Thyroid gland (tissue), 4 donors: ENCODE data around the gene CTIF. TPM values are rescaled to one million over a fixed set of nuclear protein-coding genes. Genes with fewer than 3 reads are reported as not detected.

Experiments used
- DNase-seq, 2 donors: peaks; one replicate each; pipeline ENCODE4 v3.0.0-alpha.2; 2019
- H3K27ac ChIP-seq, 3 donors: fragments of 200-600 bp; sonication (generic); 1 replicate in 2 of 3; 2 replicates in 1 of 3; pipeline ENCODE4 v1.5.1; 2016 to 2019; ENCODE audit warnings: mild to moderate bottlenecking in 1 of 3, moderate library complexity in 1 of 3
- H3K27me3 ChIP-seq: fragments of 200-600 bp; sonication (generic); one replicate; pipeline ENCODE4 v1.5.1; 2019
- H3K36me3 ChIP-seq, 2 donors: fragments of 200-600 bp; sonication (generic); one replicate each; pipeline ENCODE4 v1.5.1; 2016 to 2019
- H3K4me1 ChIP-seq, 2 donors: fragments of 200-600 bp; sonication (generic); one replicate each; pipeline ENCODE4 v1.5.1; 2017 to 2019
- H3K4me3 ChIP-seq, 3 donors: fragments of 200-600 bp; sonication (generic); replicated peaks in 1 of 3; 1 replicate in 2 of 3; 2 replicates in 1 of 3; pipeline ENCODE4 v1.5.1; 2016; ENCODE audit warnings: mild to moderate bottlenecking in 1 of 3
- H3K9me3 ChIP-seq: fragments of 200-600 bp; sonication (generic); one replicate; pipeline ENCODE4 v1.5.1; 2017
- POLR2A ChIP-seq, 2 donors: fragments of 450-650 bp; IDR thresholded peaks; one replicate each; pipeline ENCODE4 v1.6.1; 2017; ENCODE audit warnings: antibody characterized with exemption in 2 of 2, mild to moderate bottlenecking in 2 of 2, moderate library complexity in 1 of 2
- WGBS, 2 donors: methylation state at CpG; one replicate each; pipeline ENCODE4 v1.1.5; 2017; 5-methylcytosine and 5-hydroxymethylcytosine counted together
- intact Hi-C: fragments of 100-400 bp; cut with DNase I; formaldehyde crosslinking; loops from one replicate; pipeline ENCODE4 v1.15.1; 2023
- total RNA-seq, 4 donors: library from RNA; depleted of rRNA; stranded (reverse); fragments of >200 nt; gene quantifications; one replicate each; pipeline ENCODE4 v1.2.3, GENCODE V29; 2016
- TF ChIP-seq, protein P1 (sequence below), 6 experiments: fragments of 200-600 bp in 3 of 6; fragments of 450-650 bp in 3 of 6; sonication (generic) in 3 of 6; IDR thresholded peaks; one replicate each; pipeline ENCODE4 v1.5.1; 2016 to 2019; ENCODE audit warnings: antibody characterized with exemption in 6 of 6, mild to moderate bottlenecking in 2 of 6, inconsistent platforms in 1 of 6, moderate library complexity in 1 of 6

Gene CTIF
- total RNA-seq, 4 donors from 2014 or later = 18.7 to 29.8 (median 23.6) TPM

- 73 to 80% methylated on average over 2 of the region's 2 CpGs for WGBS, 2 donors
- no peak for DNase-seq
- H3K27ac ChIP-seq = no peak overlapping the region
These were observed 188.8 kb downstream of the CTIF start for GRCh38 chr18:48727681-48728080.

DNA sequence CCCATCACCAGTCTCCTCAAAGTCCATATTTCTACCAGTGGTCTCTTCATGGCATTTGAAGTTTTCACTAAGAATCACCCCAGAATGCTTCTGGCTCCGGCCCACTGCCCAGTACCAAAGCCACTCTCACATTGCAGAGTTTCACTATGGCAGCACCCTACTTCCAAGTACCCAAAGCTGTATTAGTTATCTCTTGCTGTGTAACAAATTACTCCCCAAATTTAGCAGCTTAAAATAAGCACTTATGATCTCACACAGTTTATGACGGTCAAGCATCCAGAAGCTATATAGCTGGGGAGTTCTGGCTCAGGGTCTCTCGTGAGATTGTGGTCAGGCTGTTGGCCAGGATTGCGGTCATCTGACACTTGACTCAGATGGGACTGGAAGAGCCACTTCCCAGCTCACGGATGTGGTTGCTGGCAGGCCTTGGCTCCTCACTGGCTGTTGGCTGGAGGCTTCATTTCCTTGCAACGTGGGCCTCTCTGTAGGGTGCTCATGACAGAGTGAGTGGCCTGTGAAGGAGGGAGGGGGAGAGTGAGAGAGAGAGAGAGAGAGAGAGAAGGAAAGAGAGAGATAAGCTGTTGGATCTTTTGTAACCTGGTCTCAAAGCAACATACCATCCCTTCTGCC, 189.5 kb downstream of the CTIF start:
- peak; percentile 16 to 34 for DNase-seq
- WGBS, 2 donors = 36 to 43% methylated on average over 6 of the region's 6 CpGs
- no peaks in the 10 kb centered on the region for H3K36me3 ChIP-seq
- H3K4me3 ChIP-seq = no peak overlapping the region
- H3K27me3 ChIP-seq = no peaks in the 10 kb centered on the region
- H3K27ac ChIP-seq = no peak overlapping the region
- TF ChIP-seq, protein P1, sequence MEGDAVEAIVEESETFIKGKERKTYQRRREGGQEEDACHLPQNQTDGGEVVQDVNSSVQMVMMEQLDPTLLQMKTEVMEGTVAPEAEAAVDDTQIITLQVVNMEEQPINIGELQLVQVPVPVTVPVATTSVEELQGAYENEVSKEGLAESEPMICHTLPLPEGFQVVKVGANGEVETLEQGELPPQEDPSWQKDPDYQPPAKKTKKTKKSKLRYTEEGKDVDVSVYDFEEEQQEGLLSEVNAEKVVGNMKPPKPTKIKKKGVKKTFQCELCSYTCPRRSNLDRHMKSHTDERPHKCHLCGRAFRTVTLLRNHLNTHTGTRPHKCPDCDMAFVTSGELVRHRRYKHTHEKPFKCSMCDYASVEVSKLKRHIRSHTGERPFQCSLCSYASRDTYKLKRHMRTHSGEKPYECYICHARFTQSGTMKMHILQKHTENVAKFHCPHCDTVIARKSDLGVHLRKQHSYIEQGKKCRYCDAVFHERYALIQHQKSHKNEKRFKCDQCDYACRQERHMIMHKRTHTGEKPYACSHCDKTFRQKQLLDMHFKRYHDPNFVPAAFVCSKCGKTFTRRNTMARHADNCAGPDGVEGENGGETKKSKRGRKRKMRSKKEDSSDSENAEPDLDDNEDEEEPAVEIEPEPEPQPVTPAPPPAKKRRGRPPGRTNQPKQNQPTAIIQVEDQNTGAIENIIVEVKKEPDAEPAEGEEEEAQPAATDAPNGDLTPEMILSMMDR (IDR thresholded peaks at IDR 0.05) = no peak
- TF ChIP-seq POLR2A (IDR thresholded peaks at IDR 0.05) = no peak
- H3K9me3 ChIP-seq = no peaks in the 10 kb centered on the region
- H3K4me1 ChIP-seq = peaks cover 0 to 2% of the 10 kb centered on the region in 2 donors
- intact Hi-C loops = no loop called here

More at GRCh38 chr18:48727681-48728080, 188.8 kb downstream of the CTIF start:
- Histone ChIP-seq H3K9me3 (no peaks in the 10 kb centered on the region), H3K36me3 (no peaks in the 10 kb centered on the region), H3K27me3 (no peaks in the 10 kb centered on the region), H3K4me3 (no peak overlapping the region), H3K4me1 (no peaks in the 10 kb centered on the region)
- no peak for TF ChIP-seq POLR2A (IDR thresholded peaks at IDR 0.05)
- TF ChIP-seq, protein P1 (IDR thresholded peaks at IDR 0.05) = no peak
- intact Hi-C loops = no loop called here

- TF ChIP-seq POLR2A (IDR thresholded peaks at IDR 0.05) = no peak
- TF ChIP-seq, protein P1 (IDR thresholded peaks at IDR 0.05) = no peak
- Histone ChIP-seq H3K36me3 (no peaks in the 10 kb centered on the region), H3K27ac (no peak overlapping the region), H3K27me3 (no peaks in the 10 kb centered on the region), H3K9me3 (no peaks in the 10 kb centered on the region), H3K4me1 (peaks cover 0 to 9% of the 10 kb centered on the region in 2 donors), H3K4me3 (no peak overlapping the region)
- DNase-seq = no peak
- WGBS, 2 donors = 86 to 93% methylated on average over 8 of the region's 8 CpGs
- intact Hi-C loops = no loop called here
These were observed 190.6 kb downstream of the CTIF start for GRCh38 chr18:48729404-48729803.

DNA sequence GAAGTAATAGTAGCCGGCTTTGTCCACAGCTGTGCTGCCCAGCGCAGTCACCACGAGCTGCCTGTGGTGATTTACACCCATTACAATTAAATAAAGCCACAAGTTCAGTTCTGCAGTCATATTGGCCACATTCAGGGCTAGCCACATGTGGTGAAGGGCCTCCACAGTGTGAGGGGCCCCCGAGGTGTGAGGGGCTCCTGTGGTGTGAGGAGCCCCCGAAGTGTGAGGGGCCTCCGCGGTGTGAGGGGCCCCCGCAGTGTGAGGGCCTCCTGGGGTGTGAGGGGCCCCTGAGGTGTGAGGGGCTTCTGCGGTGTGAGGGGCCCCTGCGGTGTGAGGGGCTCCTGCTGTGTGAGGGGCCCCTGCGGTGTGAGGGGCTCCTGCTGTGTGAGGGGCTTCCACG, 191.2 kb downstream of the CTIF start:
- H3K4me1 ChIP-seq = peaks cover 0 to 9% of the 10 kb centered on the region in 2 donors
- no peaks in the 10 kb centered on the region for H3K9me3 ChIP-seq
- H3K27ac ChIP-seq = no peak overlapping the region
- TF ChIP-seq POLR2A (IDR thresholded peaks at IDR 0.05) = no peak
- TF ChIP-seq, protein P1 (IDR thresholded peaks at IDR 0.05) = no peak
- no peaks in the 10 kb centered on the region for H3K36me3 ChIP-seq
- H3K27me3 ChIP-seq = no peaks in the 10 kb centered on the region
- no peak for DNase-seq
- H3K4me3 ChIP-seq = no peak overlapping the region
- intact Hi-C loops = no loop called here
- 82 to 86% methylated on average over 4 to 7 of the region's 12 CpGs for WGBS, 2 donors

- 90 to 91% methylated on average over 11 of the region's 11 CpGs for WGBS, 2 donors
- intact Hi-C loops = no loop called here
- no peak for TF ChIP-seq POLR2A (IDR thresholded peaks at IDR 0.05)
- TF ChIP-seq, protein P1 (IDR thresholded peaks at IDR 0.05) = no peak
- H3K9me3 ChIP-seq = no peaks in the 10 kb centered on the region
- DNase-seq = no peak
- no peaks in the 10 kb centered on the region for H3K27me3 ChIP-seq
- H3K4me3 ChIP-seq = no peak overlapping the region
- no peak overlapping the region for H3K27ac ChIP-seq
- peaks cover 0 to 9% of the 10 kb centered on the region in 2 donors for H3K4me1 ChIP-seq
- H3K36me3 ChIP-seq = no peaks in the 10 kb centered on the region
These were observed 194.1 kb downstream of the CTIF start for GRCh38 chr18:48732767-48733424.
